ENCODE results near the gene ASB10. TPM values are rescaled to one million over a fixed set of nuclear protein-coding genes. Genes with fewer than 3 reads are reported as not detected.
A peak's percentile ranks its signal among the peaks of the same experiment; 100 is the strongest.

The ASB10 gene
- total and polyA plus RNA-seq, 2 of the 13 experiments (the other 11 are each of a cell fraction or from before 2014, with no cell fraction given), result not detected

DNA sequence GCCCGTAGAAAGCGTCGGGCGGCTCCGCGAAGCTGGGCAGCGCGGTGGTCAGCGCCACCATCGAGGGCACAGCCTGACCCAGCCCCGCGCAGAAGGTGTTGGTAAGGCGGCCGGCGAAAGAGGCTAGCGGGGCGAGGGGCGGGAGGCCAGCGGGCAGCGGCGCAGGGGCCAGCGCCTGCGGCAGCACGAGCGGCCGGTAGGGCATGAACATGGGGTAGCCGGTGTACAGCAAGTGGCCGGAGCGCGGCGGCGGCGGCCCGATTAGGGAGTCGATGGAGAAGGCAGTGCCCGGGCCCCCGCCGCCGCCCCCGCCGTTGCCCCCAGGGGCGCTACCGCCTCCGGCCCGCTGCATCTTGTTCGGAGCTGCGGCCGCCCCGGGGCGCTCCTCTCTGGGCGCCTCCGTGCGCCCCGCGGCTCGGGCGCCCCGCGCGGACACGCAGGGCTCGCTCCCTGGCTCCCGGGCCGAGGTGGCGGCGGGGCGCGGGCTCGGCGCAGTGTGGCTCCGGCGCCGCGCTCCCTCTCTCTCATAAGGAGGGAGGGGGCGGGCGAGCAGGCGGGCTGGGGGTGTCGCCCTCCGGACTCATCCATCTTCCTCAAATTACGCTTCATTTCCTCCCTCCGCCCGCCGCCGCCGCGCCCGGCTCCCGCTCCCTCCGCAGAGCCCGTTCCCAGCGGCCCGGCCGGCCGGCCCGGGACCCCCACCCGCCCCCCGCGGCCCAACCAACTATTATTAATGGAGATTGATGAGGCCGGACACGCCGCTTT, 19.7 kb downstream of the ASB10 start, which contains the start of gene GBX1:
TSS of gene GBX1 (minus strand) at position 498 of the 765 bp plus-strand sequence. CDS start at position 352, 146 bp downstream.
- DNase-seq (ENCODE audit: low spot score) (no peak), ATAC-seq (peak; percentile 76), FAIRE-seq (no peak)
- Histone ChIP-seq H3K36me3 (replicated peaks in 1 of 2; ENCODE audit: control insufficient read depth in 1 of 2, insufficient read depth in 2 of 2, low read length in 2 of 2) (no peaks in the 10 kb centered on the region), H4K20me1 (ENCODE audit: insufficient read depth, low read length) (no peaks in the 10 kb centered on the region), H3K27ac (ENCODE audit: extremely low read length, insufficient read depth, low read length) (no peak within 1 kb of the TSS), H3K4me2 (ENCODE audit: low read depth, low read length) (peak within 1 kb of the TSS; percentile 66), H3K4me1 (ENCODE audit: insufficient read depth, low read length) (no peaks in the 10 kb centered on the region), H3K9ac (ENCODE audit: insufficient read depth, low read depth, low read length) (no peak within 1 kb of the TSS), H3K27me3 (ENCODE audit: control insufficient read depth in 1 of 2, insufficient read depth in 2 of 2, low read length in 2 of 2) (peaks cover 9 to 66% of the 10 kb centered on the region in 2 experiments), H2AFZ (ENCODE audit: low read length) (no peak within 1 kb of the TSS), H3K9me3 (ENCODE audit: low read length) (no peaks in the 10 kb centered on the region), H3K4me3 (replicated peaks in 1 of 3; ENCODE audit: insufficient read depth in 1 of 3, low read depth in 2 of 3, low read length in 3 of 3) (peak within 1 kb of the TSS; percentile 47 to 71 (median 55); a peak in 5 of 6 replicates), H3K79me2 (ENCODE audit: insufficient read depth, low read length) (no peaks in the 10 kb centered on the region)
- POLR2A ChIA-PET, result no interaction called here
- in situ Hi-C loops (cut with HindIII; ENCODE audit: extremely low pct_ligation_motif_present, low pct_unique_long_range_greater_than_20kb) (no loop called here), intact Hi-C loops (cut with micrococcal nuclease; ENCODE audit: unreplicated experiment) (no loop called here)
- CTCF ChIA-PET (ENCODE audit: low intra/inter-chr PET ratio, low total read pairs), result interaction anchor here (1.2 kb wide), 1 partner anchor 136 kb away, joined by 3 read pairs; no protein-coding TSS in a partner anchor
- no TSS peak for BruUV-seq (replicated peaks)
- 3% methylated on average over 8 of the region's 101 CpGs for WGBS (ENCODE audit: low lambda C conversion rate)
- TF ChIP-seq TCF7 (IDR thresholded peaks at IDR 0.05; ENCODE audit: low read depth) (no peak), CBX5 (CRISPR knock-in tag; IDR thresholded peaks at IDR 0.05; ENCODE audit: borderline replicate concordance) (no peak), NR2F2 (IDR thresholded peaks at IDR 0.05; ENCODE audit: borderline replicate concordance, low read depth) (no peak), FOXM1 (CRISPR knock-in tag; IDR thresholded peaks at IDR 0.05) (no peak), HNRNPK (IDR thresholded peaks at IDR 0.05; ENCODE audit: low read depth, low read length, poor library complexity, severe bottlenecking) (no peak), XRCC5 (optimal IDR thresholded peaks at IDR 0.05; ENCODE audit: low read length) (no peak), SPEN (CRISPR knock-in tag; IDR thresholded peaks at IDR 0.05; ENCODE audit: low read depth) (no peak), HNRNPLL (IDR thresholded peaks at IDR 0.05; ENCODE audit: low read depth, low read length, poor library complexity, severe bottlenecking) (peak; percentile 39), DPF2 (CRISPR knock-in tag; IDR thresholded peaks at IDR 0.05; ENCODE audit: borderline replicate concordance, low read depth) (no peak), ELF4 (CRISPR knock-in tag; IDR thresholded peaks at IDR 0.05; ENCODE audit: borderline replicate concordance) (no peak), PRMT3 (CRISPR knock-in tag; IDR thresholded peaks at IDR 0.05; ENCODE audit: borderline replicate concordance, low read depth) (0 out of 2 replicates have a peak, but pooled peaks have one; percentile 36), ZNF749 (CRISPR knock-in tag; IDR thresholded peaks at IDR 0.05; ENCODE audit: borderline replicate concordance) (no peak), GABPB1 (CRISPR knock-in tag; IDR thresholded peaks at IDR 0.05) (0 out of 2 replicates have a peak, but pooled peaks have one; percentile 21), PHF20 (CRISPR knock-in tag; IDR thresholded peaks at IDR 0.05) (no peak)
- TF ChIP-seq, protein P1, sequence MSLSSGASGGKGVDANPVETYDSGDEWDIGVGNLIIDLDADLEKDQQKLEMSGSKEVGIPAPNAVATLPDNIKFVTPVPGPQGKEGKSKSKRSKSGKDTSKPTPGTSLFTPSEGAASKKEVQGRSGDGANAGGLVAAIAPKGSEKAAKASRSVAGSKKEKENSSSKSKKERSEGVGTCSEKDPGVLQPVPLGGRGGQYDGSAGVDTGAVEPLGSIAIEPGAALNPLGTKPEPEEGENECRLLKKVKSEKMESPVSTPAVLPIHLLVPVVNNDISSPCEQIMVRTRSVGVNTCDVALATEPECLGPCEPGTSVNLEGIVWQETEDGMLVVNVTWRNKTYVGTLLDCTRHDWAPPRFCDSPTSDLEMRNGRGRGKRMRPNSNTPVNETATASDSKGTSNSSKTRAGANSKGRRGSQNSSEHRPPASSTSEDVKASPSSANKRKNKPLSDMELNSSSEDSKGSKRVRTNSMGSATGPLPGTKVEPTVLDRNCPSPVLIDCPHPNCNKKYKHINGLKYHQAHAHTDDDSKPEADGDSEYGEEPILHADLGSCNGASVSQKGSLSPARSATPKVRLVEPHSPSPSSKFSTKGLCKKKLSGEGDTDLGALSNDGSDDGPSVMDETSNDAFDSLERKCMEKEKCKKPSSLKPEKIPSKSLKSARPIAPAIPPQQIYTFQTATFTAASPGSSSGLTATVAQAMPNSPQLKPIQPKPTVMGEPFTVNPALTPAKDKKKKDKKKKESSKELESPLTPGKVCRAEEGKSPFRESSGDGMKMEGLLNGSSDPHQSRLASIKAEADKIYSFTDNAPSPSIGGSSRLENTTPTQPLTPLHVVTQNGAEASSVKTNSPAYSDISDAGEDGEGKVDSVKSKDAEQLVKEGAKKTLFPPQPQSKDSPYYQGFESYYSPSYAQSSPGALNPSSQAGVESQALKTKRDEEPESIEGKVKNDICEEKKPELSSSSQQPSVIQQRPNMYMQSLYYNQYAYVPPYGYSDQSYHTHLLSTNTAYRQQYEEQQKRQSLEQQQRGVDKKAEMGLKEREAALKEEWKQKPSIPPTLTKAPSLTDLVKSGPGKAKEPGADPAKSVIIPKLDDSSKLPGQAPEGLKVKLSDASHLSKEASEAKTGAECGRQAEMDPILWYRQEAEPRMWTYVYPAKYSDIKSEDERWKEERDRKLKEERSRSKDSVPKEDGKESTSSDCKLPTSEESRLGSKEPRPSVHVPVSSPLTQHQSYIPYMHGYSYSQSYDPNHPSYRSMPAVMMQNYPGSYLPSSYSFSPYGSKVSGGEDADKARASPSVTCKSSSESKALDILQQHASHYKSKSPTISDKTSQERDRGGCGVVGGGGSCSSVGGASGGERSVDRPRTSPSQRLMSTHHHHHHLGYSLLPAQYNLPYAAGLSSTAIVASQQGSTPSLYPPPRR (CRISPR knock-in tag; IDR thresholded peaks at IDR 0.05; ENCODE audit: borderline replicate concordance), result no peak
- TF ChIP-seq, protein P2, sequence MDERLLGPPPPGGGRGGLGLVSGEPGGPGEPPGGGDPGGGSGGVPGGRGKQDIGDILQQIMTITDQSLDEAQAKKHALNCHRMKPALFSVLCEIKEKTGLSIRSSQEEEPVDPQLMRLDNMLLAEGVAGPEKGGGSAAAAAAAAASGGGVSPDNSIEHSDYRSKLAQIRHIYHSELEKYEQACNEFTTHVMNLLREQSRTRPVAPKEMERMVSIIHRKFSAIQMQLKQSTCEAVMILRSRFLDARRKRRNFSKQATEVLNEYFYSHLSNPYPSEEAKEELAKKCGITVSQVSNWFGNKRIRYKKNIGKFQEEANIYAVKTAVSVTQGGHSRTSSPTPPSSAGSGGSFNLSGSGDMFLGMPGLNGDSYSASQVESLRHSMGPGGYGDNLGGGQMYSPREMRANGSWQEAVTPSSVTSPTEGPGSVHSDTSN (CRISPR knock-in tag; IDR thresholded peaks at IDR 0.05), result no peak
- TF ChIP-seq, protein P3, sequence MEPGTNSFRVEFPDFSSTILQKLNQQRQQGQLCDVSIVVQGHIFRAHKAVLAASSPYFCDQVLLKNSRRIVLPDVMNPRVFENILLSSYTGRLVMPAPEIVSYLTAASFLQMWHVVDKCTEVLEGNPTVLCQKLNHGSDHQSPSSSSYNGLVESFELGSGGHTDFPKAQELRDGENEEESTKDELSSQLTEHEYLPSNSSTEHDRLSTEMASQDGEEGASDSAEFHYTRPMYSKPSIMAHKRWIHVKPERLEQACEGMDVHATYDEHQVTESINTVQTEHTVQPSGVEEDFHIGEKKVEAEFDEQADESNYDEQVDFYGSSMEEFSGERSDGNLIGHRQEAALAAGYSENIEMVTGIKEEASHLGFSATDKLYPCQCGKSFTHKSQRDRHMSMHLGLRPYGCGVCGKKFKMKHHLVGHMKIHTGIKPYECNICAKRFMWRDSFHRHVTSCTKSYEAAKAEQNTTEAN (CRISPR knock-in tag; conservative IDR thresholded peaks at IDR 0.05), result no peak
